Fibroblast of the conjunctiva (primary cell): ENCODE data around the gene BDKRB2.

Experiments used
- DNase-seq: peaks from one replicate; pipeline ENCODE4 v3.0.0-alpha.2; 2010; ENCODE audit warnings: low read depth

BDKRB2 gene

GRCh38 chr14:96198430-96199130 lies 6.1 kb upstream of the BDKRB2 start:
- no peak for DNase-seq

- DNase-seq, result no peak
Observed at GRCh38 chr14:96201157-96201556, 3.5 kb upstream of the BDKRB2 start.

- no peak for DNase-seq
Observed at GRCh38 chr14:96201965-96202364, 2.7 kb upstream of the BDKRB2 start.

GRCh38 chr14:96202441-96203094 lies 2.1 kb upstream of the BDKRB2 start:
- DNase-seq, result no peak

- DNase-seq, result no peak
Observed at GRCh38 chr14:96203116-96203515, 1.5 kb upstream of the BDKRB2 start.

GRCh38 chr14:96203635-96204034 lies 1.0 kb upstream of the BDKRB2 start:
- no peak for DNase-seq

- DNase-seq, result no peak
Observed at GRCh38 chr14:96205059-96205977, 679 bp downstream of the BDKRB2 start.

GRCh38 chr14:96205978-96206360 lies 1.3 kb downstream of the BDKRB2 start:
- no peak for DNase-seq

GRCh38 chr14:96206461-96206860 lies 1.8 kb downstream of the BDKRB2 start:
- DNase-seq, result no peak

GRCh38 chr14:96207686-96208085 lies 3.0 kb downstream of the BDKRB2 start:
- DNase-seq, result no peak

GRCh38 chr14:96208739-96209138 lies 4.1 kb downstream of the BDKRB2 start:
- DNase-seq, result no peak

GRCh38 chr14:96212140-96212539 lies 7.5 kb downstream of the BDKRB2 start:
- no peak for DNase-seq

- DNase-seq, result no peak
Observed at GRCh38 chr14:96212896-96213295, 8.3 kb downstream of the BDKRB2 start.

GRCh38 chr14:96213871-96214465 lies 9.3 kb downstream of the BDKRB2 start:
- no peak for DNase-seq

GRCh38 chr14:96214793-96215192 lies 10.2 kb downstream of the BDKRB2 start:
- no peak for DNase-seq

- DNase-seq, result no peak
Observed at GRCh38 chr14:96215452-96216244, 11.0 kb downstream of the BDKRB2 start.

GRCh38 chr14:96216627-96217026 lies 12.0 kb downstream of the BDKRB2 start:
- DNase-seq, result no peak

GRCh38 chr14:96217376-96217913 lies 12.8 kb downstream of the BDKRB2 start:
- DNase-seq, result no peak

- DNase-seq, result no peak
Observed at GRCh38 chr14:96221109-96221650, 16.5 kb downstream of the BDKRB2 start.

- no peak for DNase-seq
Observed at GRCh38 chr14:96221841-96222240, 17.2 kb downstream of the BDKRB2 start.

GRCh38 chr14:96224480-96225096 lies 19.9 kb downstream of the BDKRB2 start:
- no peak for DNase-seq
